ENCODE data around the gene RNU1-4.
"Not testable (repeated sequence)": the region's sequence is repeated elsewhere in the genome, so short reads cannot be mapped to it uniquely, and the experiment has no call there.

DNA sequence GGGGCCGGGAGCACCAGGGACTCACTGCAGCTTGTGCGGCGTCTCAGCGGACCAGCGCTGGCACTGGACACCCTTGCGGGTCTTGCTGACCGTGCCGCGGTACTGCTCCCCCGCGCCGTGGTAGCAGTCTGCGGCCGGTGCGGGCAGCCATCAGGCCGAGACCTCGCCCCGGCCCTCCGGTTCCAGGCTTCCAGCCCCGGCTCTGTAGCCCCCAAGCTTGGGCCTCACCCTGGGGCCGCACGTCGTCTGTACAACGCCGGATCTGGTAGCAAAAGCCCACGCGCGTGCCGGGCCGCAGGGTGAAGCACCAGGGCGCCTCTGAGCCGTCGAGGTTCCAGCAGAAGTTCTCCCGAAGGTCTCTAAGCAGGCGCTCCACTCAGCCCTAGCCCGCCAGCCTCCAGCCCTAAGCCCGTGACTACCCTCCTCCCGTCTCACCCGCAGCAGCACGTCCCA is 18.8 kb downstream of the RNU1-4 start:
- TF ChIP-seq, protein P1, sequence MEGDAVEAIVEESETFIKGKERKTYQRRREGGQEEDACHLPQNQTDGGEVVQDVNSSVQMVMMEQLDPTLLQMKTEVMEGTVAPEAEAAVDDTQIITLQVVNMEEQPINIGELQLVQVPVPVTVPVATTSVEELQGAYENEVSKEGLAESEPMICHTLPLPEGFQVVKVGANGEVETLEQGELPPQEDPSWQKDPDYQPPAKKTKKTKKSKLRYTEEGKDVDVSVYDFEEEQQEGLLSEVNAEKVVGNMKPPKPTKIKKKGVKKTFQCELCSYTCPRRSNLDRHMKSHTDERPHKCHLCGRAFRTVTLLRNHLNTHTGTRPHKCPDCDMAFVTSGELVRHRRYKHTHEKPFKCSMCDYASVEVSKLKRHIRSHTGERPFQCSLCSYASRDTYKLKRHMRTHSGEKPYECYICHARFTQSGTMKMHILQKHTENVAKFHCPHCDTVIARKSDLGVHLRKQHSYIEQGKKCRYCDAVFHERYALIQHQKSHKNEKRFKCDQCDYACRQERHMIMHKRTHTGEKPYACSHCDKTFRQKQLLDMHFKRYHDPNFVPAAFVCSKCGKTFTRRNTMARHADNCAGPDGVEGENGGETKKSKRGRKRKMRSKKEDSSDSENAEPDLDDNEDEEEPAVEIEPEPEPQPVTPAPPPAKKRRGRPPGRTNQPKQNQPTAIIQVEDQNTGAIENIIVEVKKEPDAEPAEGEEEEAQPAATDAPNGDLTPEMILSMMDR (IDR thresholded peaks at IDR 0.05) = not testable (repeated sequence)
- TF ChIP-seq POLR2A (IDR thresholded peaks at IDR 0.05) = not testable (repeated sequence)

Data from testis (tissue), 2 donors.